GM23338 (cell line): Measurements from ENCODE around the gene TINAGL1.

Experiments used
- EZH2 ChIP-seq: fragments of 200-600 bp; sonication (generic); IDR thresholded peaks from one replicate; pipeline ENCODE4 v1.8.0; 2017; ENCODE audit warnings: antibody characterized with exemption, mild to moderate bottlenecking, low read depth; ENCODE audit not compliant: unreplicated experiment
- EZH2phosphoT487 ChIP-seq: fragments of 200-600 bp; sonication (generic); IDR thresholded peaks from one replicate; pipeline ENCODE4 v1.8.1; 2018; ENCODE audit warnings: antibody characterized with exemption; ENCODE audit not compliant: unreplicated experiment
- JUNB ChIP-seq: IDR thresholded peaks from one replicate; pipeline ENCODE4 v1.6.1; 2016; ENCODE audit warnings: antibody characterized with exemption; ENCODE audit not compliant: unreplicated experiment
- POLR2AphosphoS5 ChIP-seq: IDR thresholded peaks from 2 replicates; pipeline ENCODE4 v1.6.1; 2016; ENCODE audit warnings: antibody characterized with exemption, low read depth
- STAT1 ChIP-seq: IDR thresholded peaks from one replicate; pipeline ENCODE4 v1.6.1; 2016; ENCODE audit warnings: antibody characterized with exemption; ENCODE audit not compliant: unreplicated experiment
- ZNF331 ChIP-seq: fragments of 250-450 bp; sonication (Bioruptor Pico); IDR thresholded peaks from 2 replicates; pipeline ENCODE4 v1.5.0; 2020; ENCODE audit warnings: low read depth, mild to moderate bottlenecking, moderate library complexity
- ZNF462 ChIP-seq: fragments of 250-450 bp; sonication (Bioruptor Pico); IDR thresholded peaks from 2 replicates; pipeline ENCODE4 v1.5.0; 2020; ENCODE audit warnings: mild to moderate bottlenecking, moderate library complexity
- TF ChIP-seq, protein P1 (sequence below), 2 experiments: fragments of 200-600 bp in 1 of 2; sonication (generic) in 1 of 2; conservative IDR thresholded peaks; 2 replicates each; pipeline versions ENCODE4 v1.5.1 to v1.6.1; 2016 to 2017; ENCODE audit warnings: antibody characterized with exemption in 2 of 2, low read depth in 2 of 2, mild to moderate bottlenecking in 2 of 2, moderate library complexity in 1 of 2
- TF ChIP-seq, protein P2 (sequence below): IDR thresholded peaks from one replicate; pipeline ENCODE4 v1.6.1; 2018; ENCODE audit warnings: antibody characterized with exemption; ENCODE audit not compliant: unreplicated experiment

DNA sequence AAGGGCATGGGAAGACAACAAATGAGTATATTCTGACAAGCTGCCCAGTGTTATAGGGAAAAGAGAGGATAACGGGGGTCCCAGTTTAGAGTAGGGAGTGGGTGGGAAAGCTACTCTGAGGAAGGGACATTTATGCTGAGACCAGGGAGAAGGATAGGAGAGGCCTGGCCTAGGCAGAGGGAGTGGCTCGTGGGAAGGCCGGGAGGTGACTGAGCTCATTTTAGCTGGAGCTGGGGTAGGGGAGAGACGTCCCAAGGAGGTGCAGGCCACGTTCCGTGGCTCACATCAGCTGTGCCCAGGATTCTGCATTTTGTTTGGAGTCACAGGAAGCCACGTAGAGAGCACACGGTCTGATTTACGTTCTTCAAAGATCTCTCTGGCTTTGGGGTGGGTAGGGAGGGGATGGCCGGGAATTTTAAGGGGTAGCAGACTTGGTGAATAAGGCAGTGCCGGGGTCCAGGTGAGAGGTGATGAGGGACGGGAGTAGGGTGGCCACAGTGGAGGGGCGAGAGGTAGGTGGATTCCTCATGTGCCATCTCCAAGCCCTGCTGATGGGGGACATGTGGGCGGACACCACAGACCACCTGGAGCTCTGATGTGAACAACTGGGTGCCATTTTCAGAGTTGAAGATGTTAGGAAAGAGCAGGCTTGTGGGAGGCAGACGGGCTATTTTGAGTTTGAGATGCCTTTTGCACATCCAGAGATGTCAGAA, 4.7 kb downstream of the TINAGL1 start:
- TF ChIP-seq EZH2phosphoT487 (no peak), EZH2 (no peak), ZNF462 (CRISPR knock-in tag) (no peak), POLR2AphosphoS5 (no peak), STAT1 (no peak), JUNB (no peak), ZNF331 (no peak)
- TF ChIP-seq, protein P1, sequence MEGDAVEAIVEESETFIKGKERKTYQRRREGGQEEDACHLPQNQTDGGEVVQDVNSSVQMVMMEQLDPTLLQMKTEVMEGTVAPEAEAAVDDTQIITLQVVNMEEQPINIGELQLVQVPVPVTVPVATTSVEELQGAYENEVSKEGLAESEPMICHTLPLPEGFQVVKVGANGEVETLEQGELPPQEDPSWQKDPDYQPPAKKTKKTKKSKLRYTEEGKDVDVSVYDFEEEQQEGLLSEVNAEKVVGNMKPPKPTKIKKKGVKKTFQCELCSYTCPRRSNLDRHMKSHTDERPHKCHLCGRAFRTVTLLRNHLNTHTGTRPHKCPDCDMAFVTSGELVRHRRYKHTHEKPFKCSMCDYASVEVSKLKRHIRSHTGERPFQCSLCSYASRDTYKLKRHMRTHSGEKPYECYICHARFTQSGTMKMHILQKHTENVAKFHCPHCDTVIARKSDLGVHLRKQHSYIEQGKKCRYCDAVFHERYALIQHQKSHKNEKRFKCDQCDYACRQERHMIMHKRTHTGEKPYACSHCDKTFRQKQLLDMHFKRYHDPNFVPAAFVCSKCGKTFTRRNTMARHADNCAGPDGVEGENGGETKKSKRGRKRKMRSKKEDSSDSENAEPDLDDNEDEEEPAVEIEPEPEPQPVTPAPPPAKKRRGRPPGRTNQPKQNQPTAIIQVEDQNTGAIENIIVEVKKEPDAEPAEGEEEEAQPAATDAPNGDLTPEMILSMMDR (conservative IDR thresholded peaks at IDR 0.05; ENCODE audit: low read depth in 2 of 2): no peak
- TF ChIP-seq, protein P2, sequence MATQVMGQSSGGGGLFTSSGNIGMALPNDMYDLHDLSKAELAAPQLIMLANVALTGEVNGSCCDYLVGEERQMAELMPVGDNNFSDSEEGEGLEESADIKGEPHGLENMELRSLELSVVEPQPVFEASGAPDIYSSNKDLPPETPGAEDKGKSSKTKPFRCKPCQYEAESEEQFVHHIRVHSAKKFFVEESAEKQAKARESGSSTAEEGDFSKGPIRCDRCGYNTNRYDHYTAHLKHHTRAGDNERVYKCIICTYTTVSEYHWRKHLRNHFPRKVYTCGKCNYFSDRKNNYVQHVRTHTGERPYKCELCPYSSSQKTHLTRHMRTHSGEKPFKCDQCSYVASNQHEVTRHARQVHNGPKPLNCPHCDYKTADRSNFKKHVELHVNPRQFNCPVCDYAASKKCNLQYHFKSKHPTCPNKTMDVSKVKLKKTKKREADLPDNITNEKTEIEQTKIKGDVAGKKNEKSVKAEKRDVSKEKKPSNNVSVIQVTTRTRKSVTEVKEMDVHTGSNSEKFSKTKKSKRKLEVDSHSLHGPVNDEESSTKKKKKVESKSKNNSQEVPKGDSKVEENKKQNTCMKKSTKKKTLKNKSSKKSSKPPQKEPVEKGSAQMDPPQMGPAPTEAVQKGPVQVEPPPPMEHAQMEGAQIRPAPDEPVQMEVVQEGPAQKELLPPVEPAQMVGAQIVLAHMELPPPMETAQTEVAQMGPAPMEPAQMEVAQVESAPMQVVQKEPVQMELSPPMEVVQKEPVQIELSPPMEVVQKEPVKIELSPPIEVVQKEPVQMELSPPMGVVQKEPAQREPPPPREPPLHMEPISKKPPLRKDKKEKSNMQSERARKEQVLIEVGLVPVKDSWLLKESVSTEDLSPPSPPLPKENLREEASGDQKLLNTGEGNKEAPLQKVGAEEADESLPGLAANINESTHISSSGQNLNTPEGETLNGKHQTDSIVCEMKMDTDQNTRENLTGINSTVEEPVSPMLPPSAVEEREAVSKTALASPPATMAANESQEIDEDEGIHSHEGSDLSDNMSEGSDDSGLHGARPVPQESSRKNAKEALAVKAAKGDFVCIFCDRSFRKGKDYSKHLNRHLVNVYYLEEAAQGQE: no peak
